ENCODE measurements around the gene URM1.

URM1 gene

GRCh38 chr9:128405077-128405779 is 34.1 kb downstream of the URM1 start:
- H3K27me3 ChIP-seq (ENCODE audit: insufficient read depth, insufficient read length) = peaks cover 57% of the 10 kb centered on the region
- peak overlapping the region; percentile 39 for H3K9ac ChIP-seq (ENCODE audit: insufficient read length, low read depth)
- H3K4me3 ChIP-seq (ENCODE audit: insufficient read length, low read depth) = no peak overlapping the region
- DNase-seq (ENCODE audit: low read depth, low spot score) = no peak
- H3K9me3 ChIP-seq (ENCODE audit: insufficient read depth, low read length) = no peaks in the 10 kb centered on the region
- no peak for TF ChIP-seq SUZ12 (IDR thresholded peaks at IDR 0.05; ENCODE audit: extremely low read depth, insufficient read depth, insufficient read length)
- TF ChIP-seq YY1 (IDR thresholded peaks at IDR 0.05; ENCODE audit: insufficient read depth, insufficient read length) = no peak
- no peak for TF ChIP-seq ZNF274 (IDR thresholded peaks at IDR 0.05; ENCODE audit: low read depth, low read length)
- H3K4me1 ChIP-seq (ENCODE audit: insufficient read depth, insufficient read length) = peaks cover 29% of the 10 kb centered on the region
- no peaks in the 10 kb centered on the region for H3K36me3 ChIP-seq (ENCODE audit: insufficient read depth, insufficient read length, low read length)

- DNase-seq (ENCODE audit: low read depth, low spot score) = no peak
- H3K27me3 ChIP-seq (ENCODE audit: insufficient read depth, insufficient read length) = peaks cover 57% of the 10 kb centered on the region
- no peak overlapping the region for H3K4me3 ChIP-seq (ENCODE audit: insufficient read length, low read depth)
- TF ChIP-seq SUZ12 (IDR thresholded peaks at IDR 0.05; ENCODE audit: extremely low read depth, insufficient read depth, insufficient read length) = no peak
- no peak for TF ChIP-seq ZNF274 (IDR thresholded peaks at IDR 0.05; ENCODE audit: low read depth, low read length)
- no peak for TF ChIP-seq YY1 (IDR thresholded peaks at IDR 0.05; ENCODE audit: insufficient read depth, insufficient read length)
- H3K4me1 ChIP-seq (ENCODE audit: insufficient read depth, insufficient read length) = peaks cover 29% of the 10 kb centered on the region
- no peaks in the 10 kb centered on the region for H3K9me3 ChIP-seq (ENCODE audit: insufficient read depth, low read length)
- peak overlapping the region; percentile 37 for H3K9ac ChIP-seq (ENCODE audit: insufficient read length, low read depth)
- H3K36me3 ChIP-seq (ENCODE audit: insufficient read depth, insufficient read length, low read length) = no peaks in the 10 kb centered on the region
Observed at GRCh38 chr9:128405780-128406171, 34.6 kb downstream of the URM1 start.

GRCh38 chr9:128406848-128407391 is 35.7 kb downstream of the URM1 start:
- H3K4me3 ChIP-seq (ENCODE audit: insufficient read length, low read depth) = no peak overlapping the region
- H3K9me3 ChIP-seq (ENCODE audit: insufficient read depth, low read length) = no peaks in the 10 kb centered on the region
- DNase-seq (ENCODE audit: low read depth, low spot score) = no peak
- peaks cover 62% of the 10 kb centered on the region for H3K27me3 ChIP-seq (ENCODE audit: insufficient read depth, insufficient read length)
- peaks cover 36% of the 10 kb centered on the region for H3K4me1 ChIP-seq (ENCODE audit: insufficient read depth, insufficient read length)
- no peak overlapping the region for H3K9ac ChIP-seq (ENCODE audit: insufficient read length, low read depth)
- TF ChIP-seq YY1 (IDR thresholded peaks at IDR 0.05; ENCODE audit: insufficient read depth, insufficient read length) = no peak
- no peak for TF ChIP-seq ZNF274 (IDR thresholded peaks at IDR 0.05; ENCODE audit: low read depth, low read length)
- no peak for TF ChIP-seq SUZ12 (IDR thresholded peaks at IDR 0.05; ENCODE audit: extremely low read depth, insufficient read depth, insufficient read length)
- no peaks in the 10 kb centered on the region for H3K36me3 ChIP-seq (ENCODE audit: insufficient read depth, insufficient read length, low read length)

GRCh38 chr9:128408963-128409431 is 37.8 kb downstream of the URM1 start:
- no peaks in the 10 kb centered on the region for H3K36me3 ChIP-seq (ENCODE audit: insufficient read depth, insufficient read length, low read length)
- peak; percentile 81 for DNase-seq (ENCODE audit: low read depth, low spot score)
- peak overlapping the region; percentile 0 for H3K4me3 ChIP-seq (ENCODE audit: insufficient read length, low read depth)
- no peaks in the 10 kb centered on the region for H3K9me3 ChIP-seq (ENCODE audit: insufficient read depth, low read length)
- H3K9ac ChIP-seq (ENCODE audit: insufficient read length, low read depth) = peak overlapping the region; percentile 68
- H3K4me1 ChIP-seq (ENCODE audit: insufficient read depth, insufficient read length) = peaks cover 39% of the 10 kb centered on the region
- H3K27me3 ChIP-seq (ENCODE audit: insufficient read depth, insufficient read length) = peaks cover 64% of the 10 kb centered on the region
- TF ChIP-seq YY1 (IDR thresholded peaks at IDR 0.05; ENCODE audit: insufficient read depth, insufficient read length) (no peak), ZNF274 (IDR thresholded peaks at IDR 0.05; ENCODE audit: low read depth, low read length) (no peak), SUZ12 (IDR thresholded peaks at IDR 0.05; ENCODE audit: extremely low read depth, insufficient read depth, insufficient read length) (no peak)

- TF ChIP-seq ZNF274 (IDR thresholded peaks at IDR 0.05; ENCODE audit: low read depth, low read length) (no peak), SUZ12 (IDR thresholded peaks at IDR 0.05; ENCODE audit: extremely low read depth, insufficient read depth, insufficient read length) (no peak), YY1 (IDR thresholded peaks at IDR 0.05; ENCODE audit: insufficient read depth, insufficient read length) (no peak)
- peak overlapping the region; percentile 0 for H3K4me3 ChIP-seq (ENCODE audit: insufficient read length, low read depth)
- no peaks in the 10 kb centered on the region for H3K36me3 ChIP-seq (ENCODE audit: insufficient read depth, insufficient read length, low read length)
- peaks cover 39% of the 10 kb centered on the region for H3K4me1 ChIP-seq (ENCODE audit: insufficient read depth, insufficient read length)
- no peak for DNase-seq (ENCODE audit: low read depth, low spot score)
- H3K9me3 ChIP-seq (ENCODE audit: insufficient read depth, low read length) = no peaks in the 10 kb centered on the region
- peaks cover 64% of the 10 kb centered on the region for H3K27me3 ChIP-seq (ENCODE audit: insufficient read depth, insufficient read length)
- H3K9ac ChIP-seq (ENCODE audit: insufficient read length, low read depth) = peak overlapping the region; percentile 68
Observed at GRCh38 chr9:128409450-128409849, 38.3 kb downstream of the URM1 start.

GRCh38 chr9:128409978-128410377 is 38.8 kb downstream of the URM1 start:
- Histone ChIP-seq H3K27me3 (ENCODE audit: insufficient read depth, insufficient read length) (peaks cover 66% of the 10 kb centered on the region), H3K4me1 (ENCODE audit: insufficient read depth, insufficient read length) (peaks cover 35% of the 10 kb centered on the region), H3K4me3 (ENCODE audit: insufficient read length, low read depth) (no peak overlapping the region), H3K36me3 (ENCODE audit: insufficient read depth, insufficient read length, low read length) (no peaks in the 10 kb centered on the region), H3K9me3 (ENCODE audit: insufficient read depth, low read length) (no peaks in the 10 kb centered on the region), H3K9ac (ENCODE audit: insufficient read length, low read depth) (peak overlapping the region; percentile 68)
- TF ChIP-seq YY1 (IDR thresholded peaks at IDR 0.05; ENCODE audit: insufficient read depth, insufficient read length) (no peak), ZNF274 (IDR thresholded peaks at IDR 0.05; ENCODE audit: low read depth, low read length) (no peak), SUZ12 (IDR thresholded peaks at IDR 0.05; ENCODE audit: extremely low read depth, insufficient read depth, insufficient read length) (no peak)
- DNase-seq (ENCODE audit: low read depth, low spot score) = no peak

- Histone ChIP-seq H3K4me1 (ENCODE audit: insufficient read depth, insufficient read length) (peaks cover 32% of the 10 kb centered on the region), H3K4me3 (ENCODE audit: insufficient read length, low read depth) (no peak overlapping the region), H3K27me3 (ENCODE audit: insufficient read depth, insufficient read length) (peaks cover 54% of the 10 kb centered on the region), H3K9ac (ENCODE audit: insufficient read length, low read depth) (no peak overlapping the region), H3K36me3 (ENCODE audit: insufficient read depth, insufficient read length, low read length) (no peaks in the 10 kb centered on the region), H3K9me3 (ENCODE audit: insufficient read depth, low read length) (no peaks in the 10 kb centered on the region)
- no peak for DNase-seq (ENCODE audit: low read depth, low spot score)
- TF ChIP-seq ZNF274 (IDR thresholded peaks at IDR 0.05; ENCODE audit: low read depth, low read length) = no peak
- no peak for TF ChIP-seq SUZ12 (IDR thresholded peaks at IDR 0.05; ENCODE audit: extremely low read depth, insufficient read depth, insufficient read length)
- no peak for TF ChIP-seq YY1 (IDR thresholded peaks at IDR 0.05; ENCODE audit: insufficient read depth, insufficient read length)
Observed at GRCh38 chr9:128411364-128412119, 40.4 kb downstream of the URM1 start.

All from NT2/D1 (cell line).